ENCODE results near the gene PLEKHH2.

PLEKHH2 gene

GRCh38 chr2:43777306-43777926 is 140.4 kb downstream of the PLEKHH2 start:
- no peak overlapping the region for H2AFZ ChIP-seq (ENCODE audit: insufficient read depth, low read length, poor library complexity)
- no peak overlapping the region for H3K4ac ChIP-seq (ENCODE audit: low read depth, low read length)
- H3K79me1 ChIP-seq (ENCODE audit: low read length): peaks cover 2% of the 10 kb centered on the region
- H2BK120ac ChIP-seq (ENCODE audit: insufficient read depth, low read length, poor library complexity): no peak overlapping the region
- H3K9me3 ChIP-seq (ENCODE audit: insufficient read depth, low read depth, low read length): no peaks in the 10 kb centered on the region
- peak overlapping the region; percentile 4 for H4K8ac ChIP-seq (ENCODE audit: low read depth, low read length)
- H4K91ac ChIP-seq (ENCODE audit: low read depth, low read length): no peak overlapping the region
- no peak overlapping the region for H3K4me2 ChIP-seq (ENCODE audit: low read length)
- no peak overlapping the region for H2AK5ac ChIP-seq (ENCODE audit: low read length)
- H3K23ac ChIP-seq (ENCODE audit: low read length): no peak overlapping the region
- H3K79me2 ChIP-seq (ENCODE audit: control insufficient read depth, insufficient read depth, low read length, poor library complexity): no peaks in the 10 kb centered on the region
- H2BK5ac ChIP-seq (ENCODE audit: low read depth, low read length, poor library complexity): no peak overlapping the region
- no peak overlapping the region for H3K18ac ChIP-seq (ENCODE audit: low read length)
- H3K27me3 ChIP-seq (ENCODE audit: insufficient read depth, low read length): no peaks in the 10 kb centered on the region
- H3K14ac ChIP-seq (ENCODE audit: low read length): no peak overlapping the region
- DNase-seq: no peak
- WGBS (ENCODE audit: extremely low coverage, insufficient coverage, insufficient read length): no CpG with 5 or more reads among the region's 8 CpGs
- H2BK12ac ChIP-seq (ENCODE audit: low read length): no peak overlapping the region
- peaks cover 0 to 2% of the 10 kb centered on the region in 2 experiments for H3K4me1 ChIP-seq (ENCODE audit: control insufficient read depth in 1 of 2, insufficient read depth in 2 of 2, low read length in 2 of 2)
- no peak overlapping the region for H4K12ac ChIP-seq (ENCODE audit: low read depth, low read length)
- H3K9ac ChIP-seq (ENCODE audit: low read length): peak overlapping the region; percentile 7
- peaks cover 1 to 3% of the 10 kb centered on the region in 2 experiments for H3K36me3 ChIP-seq (ENCODE audit: control insufficient read depth in 1 of 2, insufficient read depth in 2 of 2, low read length in 2 of 2)
- H3K4me3 ChIP-seq (ENCODE audit: low read depth, low read length): no peak overlapping the region
- no peak overlapping the region for H3K27ac ChIP-seq (ENCODE audit: low read depth, low read length)

GRCh38 chr2:43778233-43778632 is 141.2 kb downstream of the PLEKHH2 start:
- Histone ChIP-seq H3K27ac (ENCODE audit: low read depth, low read length) (no peak overlapping the region), H3K18ac (ENCODE audit: low read length) (no peak overlapping the region), H3K27me3 (ENCODE audit: insufficient read depth, low read length) (no peaks in the 10 kb centered on the region), H2BK12ac (ENCODE audit: low read length) (no peak overlapping the region), H3K23ac (ENCODE audit: low read length) (no peak overlapping the region), H3K9ac (ENCODE audit: low read length) (no peak overlapping the region), H3K4ac (ENCODE audit: low read depth, low read length) (no peak overlapping the region), H3K9me3 (ENCODE audit: insufficient read depth, low read depth, low read length) (no peaks in the 10 kb centered on the region), H3K79me1 (ENCODE audit: low read length) (peaks cover 2% of the 10 kb centered on the region), H2BK5ac (ENCODE audit: low read depth, low read length, poor library complexity) (no peak overlapping the region), H3K79me2 (ENCODE audit: control insufficient read depth, insufficient read depth, low read length, poor library complexity) (no peaks in the 10 kb centered on the region), H3K14ac (ENCODE audit: low read length) (no peak overlapping the region), H3K4me2 (ENCODE audit: low read length) (no peak overlapping the region), H2BK120ac (ENCODE audit: insufficient read depth, low read length, poor library complexity) (no peak overlapping the region), H4K91ac (ENCODE audit: low read depth, low read length) (no peak overlapping the region), H3K4me1 (ENCODE audit: control insufficient read depth in 1 of 2, insufficient read depth in 2 of 2, low read length in 2 of 2) (peaks cover 0 to 2% of the 10 kb centered on the region in 2 experiments), H2AFZ (ENCODE audit: insufficient read depth, low read length, poor library complexity) (no peak overlapping the region), H3K4me3 (ENCODE audit: low read depth, low read length) (no peak overlapping the region), H3K36me3 (ENCODE audit: control insufficient read depth in 1 of 2, insufficient read depth in 2 of 2, low read length in 2 of 2) (peaks cover 1 to 3% of the 10 kb centered on the region in 2 experiments), H2AK5ac (ENCODE audit: low read length) (no peak overlapping the region), H4K8ac (ENCODE audit: low read depth, low read length) (no peak overlapping the region), H4K12ac (ENCODE audit: low read depth, low read length) (no peak overlapping the region)
- DNase-seq: peak; percentile 2 to 37
- WGBS (ENCODE audit: extremely low coverage, insufficient coverage, insufficient read length): no CpG with 5 or more reads among the region's 8 CpGs

- no peaks in the 10 kb centered on the region for H3K36me3 ChIP-seq (ENCODE audit: control insufficient read depth in 1 of 2, insufficient read depth in 2 of 2, low read length in 2 of 2)
- no peak overlapping the region for H2AFZ ChIP-seq (ENCODE audit: insufficient read depth, low read length, poor library complexity)
- no peak overlapping the region for H3K23ac ChIP-seq (ENCODE audit: low read length)
- H4K8ac ChIP-seq (ENCODE audit: low read depth, low read length): no peak overlapping the region
- H3K4me1 ChIP-seq (ENCODE audit: control insufficient read depth in 1 of 2, insufficient read depth in 2 of 2, low read length in 2 of 2): no peaks in the 10 kb centered on the region
- H3K27me3 ChIP-seq (ENCODE audit: insufficient read depth, low read length): no peaks in the 10 kb centered on the region
- no peak overlapping the region for H3K27ac ChIP-seq (ENCODE audit: low read depth, low read length)
- no peak overlapping the region for H3K4me3 ChIP-seq (ENCODE audit: low read depth, low read length)
- no peak overlapping the region for H3K4me2 ChIP-seq (ENCODE audit: low read length)
- H3K18ac ChIP-seq (ENCODE audit: low read length): no peak overlapping the region
- no peak overlapping the region for H3K4ac ChIP-seq (ENCODE audit: low read depth, low read length)
- no peaks in the 10 kb centered on the region for H3K79me2 ChIP-seq (ENCODE audit: control insufficient read depth, insufficient read depth, low read length, poor library complexity)
- H2BK120ac ChIP-seq (ENCODE audit: insufficient read depth, low read length, poor library complexity): no peak overlapping the region
- no peak overlapping the region for H2BK5ac ChIP-seq (ENCODE audit: low read depth, low read length, poor library complexity)
- no peak overlapping the region for H3K9ac ChIP-seq (ENCODE audit: low read length)
- H2AK5ac ChIP-seq (ENCODE audit: low read length): no peak overlapping the region
- no peak overlapping the region for H3K14ac ChIP-seq (ENCODE audit: low read length)
- no peak overlapping the region for H2BK12ac ChIP-seq (ENCODE audit: low read length)
- no peak overlapping the region for H4K12ac ChIP-seq (ENCODE audit: low read depth, low read length)
- no peak for DNase-seq
- H4K91ac ChIP-seq (ENCODE audit: low read depth, low read length): no peak overlapping the region
- H3K79me1 ChIP-seq (ENCODE audit: low read length): no peaks in the 10 kb centered on the region
- H3K9me3 ChIP-seq (ENCODE audit: insufficient read depth, low read depth, low read length): peaks cover 2% of the 10 kb centered on the region
These were observed 150.8 kb downstream of the PLEKHH2 start for GRCh38 chr2:43787895-43788294.

- Histone ChIP-seq H3K27ac (ENCODE audit: low read depth, low read length) (no peak overlapping the region), H2AK5ac (ENCODE audit: low read length) (no peak overlapping the region), H2BK12ac (ENCODE audit: low read length) (no peak overlapping the region), H4K91ac (ENCODE audit: low read depth, low read length) (no peak overlapping the region), H3K18ac (ENCODE audit: low read length) (no peak overlapping the region), H3K27me3 (ENCODE audit: insufficient read depth, low read length) (no peaks in the 10 kb centered on the region), H3K14ac (ENCODE audit: low read length) (no peak overlapping the region), H3K23ac (ENCODE audit: low read length) (no peak overlapping the region), H2BK120ac (ENCODE audit: insufficient read depth, low read length, poor library complexity) (no peak overlapping the region), H3K79me1 (ENCODE audit: low read length) (no peaks in the 10 kb centered on the region), H3K4me2 (ENCODE audit: low read length) (no peak overlapping the region), H4K8ac (ENCODE audit: low read depth, low read length) (no peak overlapping the region), H2AFZ (ENCODE audit: insufficient read depth, low read length, poor library complexity) (no peak overlapping the region), H2BK5ac (ENCODE audit: low read depth, low read length, poor library complexity) (no peak overlapping the region), H3K4me1 (ENCODE audit: control insufficient read depth in 1 of 2, insufficient read depth in 2 of 2, low read length in 2 of 2) (no peaks in the 10 kb centered on the region), H3K9me3 (ENCODE audit: insufficient read depth, low read depth, low read length) (peaks cover 2% of the 10 kb centered on the region), H3K9ac (ENCODE audit: low read length) (no peak overlapping the region), H3K4ac (ENCODE audit: low read depth, low read length) (no peak overlapping the region), H3K36me3 (ENCODE audit: control insufficient read depth in 1 of 2, insufficient read depth in 2 of 2, low read length in 2 of 2) (no peaks in the 10 kb centered on the region), H3K79me2 (ENCODE audit: control insufficient read depth, insufficient read depth, low read length, poor library complexity) (no peaks in the 10 kb centered on the region), H3K4me3 (ENCODE audit: low read depth, low read length) (no peak overlapping the region), H4K12ac (ENCODE audit: low read depth, low read length) (no peak overlapping the region)
- no CpG with 5 or more reads among the region's 1 CpG for WGBS (ENCODE audit: extremely low coverage, insufficient coverage, insufficient read length)
- no peak for DNase-seq
These were observed 151.6 kb downstream of the PLEKHH2 start for GRCh38 chr2:43788646-43789045.

Data from trophoblast cell (in vitro differentiated cells and primary cell).